Keratinocyte (primary cell): Measurements from ENCODE around the gene TWF2. TPM values are rescaled to one million over a fixed set of nuclear protein-coding genes. Genes with fewer than 3 reads are reported as not detected.

ENCODE experiments used
- DNase-seq: peaks from one replicate; pipeline ENCODE4 v3.0.0-alpha.2; 2011; ENCODE audit warnings: low read depth, missing footprints, low spot score
- FAIRE-seq: peaks from 2 replicates; lab custom pipeline; 2011; peaks lifted over from hg19 to GRCh38; lab: Jason Lieb, UNC
- H2AFZ ChIP-seq: 2 replicates; pipeline ENCODE4 v1.6.0; 2012; ENCODE audit warnings: low read length, control low read depth, inconsistent platforms; ENCODE audit not compliant: control insufficient read depth
- H3K27ac ChIP-seq: 2 replicates; pipeline ENCODE4 v1.5.1; 2011; ENCODE audit warnings: low read length; ENCODE audit not compliant: control insufficient read depth, insufficient read depth
- H3K27me3 ChIP-seq: 3 replicates; pipeline ENCODE4 v1.6.0; 2011; ENCODE audit warnings: low read length; ENCODE audit not compliant: control insufficient read depth, insufficient read depth; ENCODE audit errors: extremely low read depth
- H3K36me3 ChIP-seq, 2 experiments: 2 replicates in 1 of 2; 3 replicates in 1 of 2; pipeline ENCODE4 v1.5.1; 2011; ENCODE audit warnings: low read length in 2 of 2, mild to moderate bottlenecking in 1 of 2; ENCODE audit not compliant: control insufficient read depth in 2 of 2, insufficient read depth in 2 of 2; ENCODE audit errors: extremely low read depth in 1 of 2
- H3K4me1 ChIP-seq: 3 replicates; pipeline ENCODE4 v1.5.1; 2011; ENCODE audit warnings: low read length; ENCODE audit not compliant: control insufficient read depth, insufficient read depth; ENCODE audit errors: extremely low read depth
- H3K4me2 ChIP-seq: 3 replicates; pipeline ENCODE4 v1.6.0; 2011; ENCODE audit warnings: low read depth, low read length; ENCODE audit not compliant: control insufficient read depth, insufficient read depth; ENCODE audit errors: extremely low read depth
- H3K4me3 ChIP-seq, 3 experiments: fragments of 200-600 bp in 1 of 3; sonication (generic) in 1 of 3; 2 replicates in 2 of 3; 3 replicates in 1 of 3; pipeline ENCODE4 v1.5.1; 2011 to 2016; ENCODE audit warnings: low read length in 3 of 3, mild to moderate bottlenecking in 3 of 3, control low read depth in 2 of 3, inconsistent platforms in 1 of 3, low read depth in 1 of 3, mixed read lengths in 1 of 3, mixed run types in 1 of 3, moderate library complexity in 1 of 3; ENCODE audit not compliant: control insufficient read depth in 2 of 3, insufficient read depth in 2 of 3; ENCODE audit errors: extremely low read depth in 1 of 3
- H3K79me2 ChIP-seq: 2 replicates; pipeline ENCODE4 v1.6.0; 2012; ENCODE audit warnings: low read length; ENCODE audit not compliant: control insufficient read depth, insufficient read depth
- H3K9ac ChIP-seq: 3 replicates; pipeline ENCODE4 v1.6.0; 2011; ENCODE audit warnings: low read length; ENCODE audit not compliant: control insufficient read depth, insufficient read depth; ENCODE audit errors: extremely low read depth
- H3K9me1 ChIP-seq: 3 replicates; pipeline ENCODE4 v1.6.0; 2011; ENCODE audit warnings: low read length; ENCODE audit not compliant: control insufficient read depth, insufficient read depth; ENCODE audit errors: extremely low read depth
- H3K9me3 ChIP-seq: 2 replicates; pipeline ENCODE4 v1.5.1; 2012; ENCODE audit warnings: low read depth, low read length; ENCODE audit not compliant: control insufficient read depth
- H4K20me1 ChIP-seq: 3 replicates; pipeline ENCODE4 v1.6.0; 2011; ENCODE audit warnings: low read length; ENCODE audit not compliant: control insufficient read depth, insufficient read depth; ENCODE audit errors: extremely low read depth
- CTCF ChIP-seq, 3 experiments: IDR thresholded peaks in 1 of 3; conservative IDR thresholded peaks in 1 of 3; optimal IDR thresholded peaks in 1 of 3; 2 replicates in 2 of 3; 3 replicates in 1 of 3; pipeline versions ENCODE3 to v1.5.1; 2011; ENCODE audit warnings: low read length in 3 of 3, mild to moderate bottlenecking in 3 of 3, moderate library complexity in 2 of 3, control low read depth in 1 of 3, inconsistent platforms in 1 of 3; ENCODE audit not compliant: insufficient read depth in 2 of 3; ENCODE audit errors: extremely low read depth in 1 of 3
- EZH2 ChIP-seq: IDR thresholded peaks from one replicate; pipeline ENCODE4 v1.6.1; 2012; ENCODE audit warnings: inconsistent platforms, mild to moderate bottlenecking, low read length, moderate library complexity
- dilution Hi-C: fragments of 300-500 bp; cut with MboI; formaldehyde crosslinking; loops from one replicate; pipeline ENCODE4 v1.7.0; 2020; ENCODE audit warnings: low sequenced_read_pairs; ENCODE audit not compliant: extremely low pct_ligation_motif_present
- polyA plus RNA-seq, 5 experiments: library from polyadenylated mRNA; depleted of rRNA in 3 of 5; stranded (reverse) in 3 of 5; stranded (forward) in 1 of 5; unstranded in 1 of 5; fragments of >200 nt; gene quantifications; 1 replicate in 1 of 5; 2 replicates in 3 of 5; 3 replicates in 1 of 5; pipeline versions ENCODE4 v1.2.1 to v1.2.3, GENCODE V29; 2011 to 2012; ENCODE audit warnings: missing spikeins in 2 of 5, low read depth in 1 of 5, low replicate concordance in 1 of 5
- small RNA-seq, 3 experiments: library from RNA; depleted of rRNA; stranded (forward); fragments of <200 nt; gene quantifications; one replicate each; pipeline ENCODE3, GENCODE V24; 2012; ENCODE audit warnings: low read depth in 3 of 3, low replicate concordance in 1 of 3; ENCODE audit not compliant: insufficient read length in 3 of 3

Gene TWF2
- polyA plus RNA-seq, 1 donor (not counting 4 experiments of a cell fraction or from before 2014, with no cell fraction given) = 70.4 TPM

GRCh38 chr3:52182196-52182595 lies 56.8 kb downstream of the TWF2 start:
- dilution Hi-C loops = no loop called here
- H3K4me2 ChIP-seq = no peak overlapping the region
- H2AFZ ChIP-seq = no peak overlapping the region
- DNase-seq (no peak), FAIRE-seq (no peak)
- TF ChIP-seq CTCF (optimal IDR thresholded peaks at IDR 0.05 in 1 of 3, IDR thresholded peaks at IDR 0.05 in 1 of 3, conservative IDR thresholded peaks at IDR 0.05 in 1 of 3; ENCODE audit: extremely low read depth in 1 of 3, insufficient read depth in 2 of 3, low read length in 3 of 3) (no peak), EZH2 (no peak)
- H3K36me3 ChIP-seq = no peaks in the 10 kb centered on the region
- peaks cover 5% of the 10 kb centered on the region for H3K4me1 ChIP-seq
- H3K4me3 ChIP-seq = no peak overlapping the region
- H3K27ac ChIP-seq = no peak overlapping the region
- H3K79me2 ChIP-seq = no peaks in the 10 kb centered on the region
- H3K27me3 ChIP-seq = no peaks in the 10 kb centered on the region
- H3K9me1 ChIP-seq = no peaks in the 10 kb centered on the region
- H3K9me3 ChIP-seq = no peaks in the 10 kb centered on the region
- no peaks in the 10 kb centered on the region for H4K20me1 ChIP-seq
- H3K9ac ChIP-seq = no peak overlapping the region

- H3K79me2 ChIP-seq = no peaks in the 10 kb centered on the region
- DNase-seq (no peak), FAIRE-seq (no peak)
- no peaks in the 10 kb centered on the region for H3K27me3 ChIP-seq
- H3K9ac ChIP-seq = no peak overlapping the region
- no peaks in the 10 kb centered on the region for H4K20me1 ChIP-seq
- no peak overlapping the region for H3K27ac ChIP-seq
- TF ChIP-seq CTCF (optimal IDR thresholded peaks at IDR 0.05 in 1 of 3, IDR thresholded peaks at IDR 0.05 in 1 of 3, conservative IDR thresholded peaks at IDR 0.05 in 1 of 3; ENCODE audit: extremely low read depth in 1 of 3, insufficient read depth in 2 of 3, low read length in 3 of 3) = no peak
- no peak for TF ChIP-seq EZH2
- dilution Hi-C loops = no loop called here
- H3K9me3 ChIP-seq = no peaks in the 10 kb centered on the region
- no peak overlapping the region for H3K4me2 ChIP-seq
- no peaks in the 10 kb centered on the region for H3K9me1 ChIP-seq
- H3K4me3 ChIP-seq = no peak overlapping the region
- no peak overlapping the region for H2AFZ ChIP-seq
- H3K36me3 ChIP-seq = no peaks in the 10 kb centered on the region
- H3K4me1 ChIP-seq = peaks cover 8% of the 10 kb centered on the region
Observed at GRCh38 chr3:52181543-52181942, 57.4 kb downstream of the TWF2 start.

Small RNA genes lying within 50 kb of the gene (small RNA-seq; reads per million reads assigned to genes)
- 6,694 to 105,579 (median 95,772) reads per million in 3 experiments for gene MIRLET7G

Other genes starting within 250 kb of the TWF2 start
- gene RPL29, start 243.3 kb downstream of the TWF2 start, polyA plus RNA-seq = 1,648 to 2,317 TPM (median 2,262 TPM) in 3 replicates
- 103 to 172 TPM (median 121 TPM) in 3 replicates for gene DUSP7, start 182.6 kb downstream of the TWF2 start, polyA plus RNA-seq
- 7.2 to 11.5 TPM (median 11.3 TPM) in 3 replicates for gene POC1A, start 84.7 kb downstream of the TWF2 start, polyA plus RNA-seq
- 54.6 to 109 TPM (median 74.1 TPM) in 3 replicates for gene ALAS1, start 41.0 kb downstream of the TWF2 start, polyA plus RNA-seq
- gene TLR9, start 13.5 kb downstream of the TWF2 start, polyA plus RNA-seq = not detected in 3 replicates
- gene PPM1M, start 6.6 kb upstream of the TWF2 start, polyA plus RNA-seq = 6.4 to 8.0 TPM (median 6.5 TPM) in 3 replicates
- 53.1 to 75.1 TPM (median 74.4 TPM) in 3 replicates for gene WDR82, start 39.5 kb upstream of the TWF2 start, polyA plus RNA-seq
- 4.9 to 5.7 TPM (median 5.0 TPM) in 3 replicates for gene GLYCTK, start 48.7 kb upstream of the TWF2 start, polyA plus RNA-seq
- gene DNAH1, start 77.2 kb upstream of the TWF2 start, polyA plus RNA-seq = 0.33 to 1.1 TPM (median 0.70 TPM) in 3 replicates
- 97.8 to 119 TPM (median 100 TPM) in 3 replicates for gene BAP1, start 170.8 kb upstream of the TWF2 start, polyA plus RNA-seq
- 9.3 to 10.3 TPM (median 9.3 TPM) in 3 replicates for gene PHF7, start 171.5 kb upstream of the TWF2 start, polyA plus RNA-seq
- 0.03 to 0.14 TPM (median 0.07 TPM) in 3 replicates for gene SEMA3G, start 205.9 kb upstream of the TWF2 start, polyA plus RNA-seq
- 0.22 to 0.35 TPM (median 0.33 TPM) in 3 replicates for gene TNNC1, start 214.9 kb upstream of the TWF2 start, polyA plus RNA-seq
- 48.1 to 65.6 TPM (median 48.4 TPM) in 3 replicates for gene NISCH, start 216.4 kb upstream of the TWF2 start, polyA plus RNA-seq